C4-2B (cell line): ENCODE results near the gene TRAK1.

Experiments
- ZFX ChIP-seq: fragments of 450-650 bp; IDR thresholded peaks from 2 replicates; pipeline ENCODE4 v1.6.1; 2017
- TF ChIP-seq, protein P1 (sequence below): fragments of 450-650 bp; conservative IDR thresholded peaks from 2 replicates; pipeline ENCODE4 v1.5.1; 2017; ENCODE audit warnings: mild to moderate bottlenecking

DNA sequence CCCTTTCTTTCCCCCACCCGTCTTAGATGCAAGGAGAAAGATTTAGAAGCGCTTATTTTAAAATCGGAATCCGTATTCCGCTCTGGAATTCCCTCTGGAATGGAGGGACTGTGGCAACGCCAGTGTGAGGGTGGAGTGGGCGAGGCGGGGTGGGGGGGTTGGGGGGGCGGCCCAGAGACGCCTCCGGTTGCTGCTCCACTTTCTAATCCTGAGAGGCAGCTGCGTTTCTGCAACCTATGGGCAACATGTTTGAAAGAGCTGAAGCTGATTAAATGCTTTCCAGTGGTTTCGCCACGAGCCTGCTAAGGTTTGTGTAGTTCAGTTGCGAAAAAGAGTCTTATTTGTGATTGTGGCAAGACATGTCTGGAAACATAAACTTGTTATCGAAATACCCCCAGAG, 174.9 kb downstream of the TRAK1 start, which contains the start of gene CCK:
- TF ChIP-seq, protein P1, sequence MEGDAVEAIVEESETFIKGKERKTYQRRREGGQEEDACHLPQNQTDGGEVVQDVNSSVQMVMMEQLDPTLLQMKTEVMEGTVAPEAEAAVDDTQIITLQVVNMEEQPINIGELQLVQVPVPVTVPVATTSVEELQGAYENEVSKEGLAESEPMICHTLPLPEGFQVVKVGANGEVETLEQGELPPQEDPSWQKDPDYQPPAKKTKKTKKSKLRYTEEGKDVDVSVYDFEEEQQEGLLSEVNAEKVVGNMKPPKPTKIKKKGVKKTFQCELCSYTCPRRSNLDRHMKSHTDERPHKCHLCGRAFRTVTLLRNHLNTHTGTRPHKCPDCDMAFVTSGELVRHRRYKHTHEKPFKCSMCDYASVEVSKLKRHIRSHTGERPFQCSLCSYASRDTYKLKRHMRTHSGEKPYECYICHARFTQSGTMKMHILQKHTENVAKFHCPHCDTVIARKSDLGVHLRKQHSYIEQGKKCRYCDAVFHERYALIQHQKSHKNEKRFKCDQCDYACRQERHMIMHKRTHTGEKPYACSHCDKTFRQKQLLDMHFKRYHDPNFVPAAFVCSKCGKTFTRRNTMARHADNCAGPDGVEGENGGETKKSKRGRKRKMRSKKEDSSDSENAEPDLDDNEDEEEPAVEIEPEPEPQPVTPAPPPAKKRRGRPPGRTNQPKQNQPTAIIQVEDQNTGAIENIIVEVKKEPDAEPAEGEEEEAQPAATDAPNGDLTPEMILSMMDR: no peak
- no peak for TF ChIP-seq ZFX
